ENCODE data around the gene GJA9. TPM values are rescaled to one million over a fixed set of nuclear protein-coding genes. Genes with fewer than 3 reads are reported as not detected.
A peak's percentile ranks its signal among the peaks of the same experiment; 100 is the strongest.
"Not testable (repeated sequence)": the region's sequence is repeated elsewhere in the genome, so short reads cannot be mapped to it uniquely, and the experiment has no call there.

The GJA9 gene
- total RNA-seq, 1 donor from 2014 or later = not detected

GRCh38 chr1:38846210-38846609 lies 35.2 kb downstream of the GJA9 start:
- TF ChIP-seq CTCF (IDR thresholded peaks at IDR 0.05) = no peak
- intact Hi-C loops (cut with micrococcal nuclease) = no loop called here
- Mint-ChIP-seq H3K4me3 (no peak overlapping the region), H3K27ac (no peak overlapping the region), H3K4me1 (peaks cover 22% of the 10 kb centered on the region), H3K27me3 (no peaks in the 10 kb centered on the region), H3K36me3 (ENCODE audit: low read depth) (peaks cover 75% of the 10 kb centered on the region), H3K9me3 (no peaks in the 10 kb centered on the region)
- DNase-seq (no peak), ATAC-seq (ENCODE audit: low read depth) (no peak)
- ChIA-PET CTCF (interaction anchor here (0.6 to 1.9 kb wide), 3 partner anchors 11 to 856 kb away, joined by 3 to 7 read pairs (median 3); no protein-coding TSS in a partner anchor), POLR2A (no interaction called here)

GRCh38 chr1:38845088-38845487 lies 36.3 kb downstream of the GJA9 start:
- H3K9me3 Mint-ChIP-seq; H3K4me3 Mint-ChIP-seq; H3K27ac Mint-ChIP-seq; intact Hi-C loops (cut with micrococcal nuclease); H3K27me3 Mint-ChIP-seq; POLR2A ChIA-PET; ATAC-seq (ENCODE audit: low read depth); DNase-seq: not testable (repeated sequence)
- CTCF ChIA-PET = interaction anchor here (1.9 kb wide), 1 partner anchor 10 kb away, joined by 7 read pairs; no protein-coding TSS in a partner anchor
- H3K4me1 Mint-ChIP-seq = peaks cover 29% of the 10 kb centered on the region
- H3K36me3 Mint-ChIP-seq (ENCODE audit: low read depth) = peaks cover 73% of the 10 kb centered on the region

GRCh38 chr1:38840281-38840680 lies 41.1 kb downstream of the GJA9 start:
- Mint-ChIP-seq H3K36me3 (ENCODE audit: low read depth) (peaks cover 70% of the 10 kb centered on the region), H3K27ac (no peak overlapping the region), H3K4me3 (no peak overlapping the region), H3K27me3 (no peaks in the 10 kb centered on the region), H3K9me3 (no peaks in the 10 kb centered on the region), H3K4me1 (peaks cover 14% of the 10 kb centered on the region)
- ChIA-PET CTCF (no interaction called here), POLR2A (no interaction called here)
- DNase-seq (no peak), ATAC-seq (ENCODE audit: low read depth) (no peak)
- no peak for TF ChIP-seq CTCF (IDR thresholded peaks at IDR 0.05)
- intact Hi-C loops (cut with micrococcal nuclease) = no loop called here

- H3K4me3 Mint-ChIP-seq = no peak overlapping the region
- H3K27me3 Mint-ChIP-seq = no peaks in the 10 kb centered on the region
- no peak for TF ChIP-seq CTCF (IDR thresholded peaks at IDR 0.05)
- ChIA-PET POLR2A (interaction anchor here (0.7 kb wide), 1 partner anchor 647 kb away, joined by 3 read pairs; no protein-coding TSS in a partner anchor), CTCF (interaction anchor here (0.6 kb wide), 1 partner anchor 198 kb away, joined by 3 read pairs; no protein-coding TSS in a partner anchor)
- H3K36me3 Mint-ChIP-seq (ENCODE audit: low read depth) = peaks cover 61% of the 10 kb centered on the region
- peaks cover 13% of the 10 kb centered on the region for H3K4me1 Mint-ChIP-seq
- DNase-seq = no peak
- ATAC-seq (ENCODE audit: low read depth) = no peak
- H3K9me3 Mint-ChIP-seq = no peaks in the 10 kb centered on the region
- intact Hi-C loops (cut with micrococcal nuclease) = loop anchor here (5.0 to 10.0 kb wide), 2 partner anchors 862 to 945 kb away; no protein-coding TSS in a partner anchor
- no peak overlapping the region for H3K27ac Mint-ChIP-seq
These were observed 42.0 kb downstream of the GJA9 start for GRCh38 chr1:38839363-38839762.

- H3K4me3 Mint-ChIP-seq; H3K27me3 Mint-ChIP-seq; H3K27ac Mint-ChIP-seq; H3K9me3 Mint-ChIP-seq; DNase-seq; POLR2A ChIA-PET; ATAC-seq (ENCODE audit: low read depth): not testable (repeated sequence)
- CTCF ChIA-PET = interaction anchor here (2.4 kb wide), 1 partner anchor 811 kb away, joined by 16 read pairs; no protein-coding TSS in a partner anchor
- intact Hi-C loops (cut with micrococcal nuclease) = loop anchor here (5.0 to 10.0 kb wide), 2 partner anchors 859 to 942 kb away; no protein-coding TSS in a partner anchor
- Mint-ChIP-seq H3K36me3 (ENCODE audit: low read depth) (peaks cover 36% of the 10 kb centered on the region), H3K4me1 (peaks cover 13% of the 10 kb centered on the region)
These were observed 45.1 kb downstream of the GJA9 start for GRCh38 chr1:38836316-38836715.

- POLR2A ChIA-PET = interaction anchor here (0.5 to 0.7 kb wide), 2 partner anchors 183 to 857 kb away, joined by 3 to 5 read pairs; no protein-coding TSS in a partner anchor
- peaks cover 31% of the 10 kb centered on the region for H3K36me3 Mint-ChIP-seq (ENCODE audit: low read depth)
- DNase-seq = no peak
These were observed 46.2 kb downstream of the GJA9 start for GRCh38 chr1:38834937-38835827.

More at GRCh38 chr1:38834937-38835827, 46.2 kb downstream of the GJA9 start:
- Mint-ChIP-seq H3K9me3 (no peaks in the 10 kb centered on the region), H3K27me3 (peaks cover 10% of the 10 kb centered on the region), H3K4me1 (peaks cover 7% of the 10 kb centered on the region), H3K4me3 (no peak overlapping the region), H3K27ac (no peak overlapping the region)
- ATAC-seq (ENCODE audit: low read depth) = peak; percentile 82
- intact Hi-C loops (cut with micrococcal nuclease) = loop anchor here (1.0 to 10.0 kb wide), 5 partner anchors 808 to 1232 kb away; partner anchors contain the start of gene SF3A3
- no peak for TF ChIP-seq CTCF (IDR thresholded peaks at IDR 0.05)
- CTCF ChIA-PET = interaction anchor here (0.6 to 2.4 kb wide), 15 partner anchors 9 to 846 kb away, joined by 3 to 16 read pairs (median 3); partner anchors contain the start of genes NDUFS5 and SF3A3
